NB4 (cell line): ENCODE data around the gene WASHC4.

ENCODE experiments used
- DNase-seq: peaks from one replicate; pipeline ENCODE4 v3.0.0; 2010; ENCODE audit warnings: low read depth
- H3K4me3 ChIP-seq: one replicate; pipeline ENCODE4 v1.5.1; 2011; ENCODE audit warnings: mild to moderate bottlenecking, low read depth, low read length, moderate library complexity
- CTCF ChIP-seq: IDR thresholded peaks from one replicate; pipeline ENCODE4 v1.5.1; 2012; ENCODE audit warnings: low read depth, low read length
- MAX ChIP-seq: IDR thresholded peaks from 2 replicates; pipeline ENCODE4 v1.6.1; 2011; ENCODE audit warnings: low read depth, low read length
- MYC ChIP-seq: IDR thresholded peaks from 2 replicates; pipeline ENCODE4 v1.6.1; 2011; ENCODE audit warnings: low read depth, low read length
- POLR2A ChIP-seq: IDR thresholded peaks from 2 replicates; pipeline ENCODE4 v1.6.1; 2011; ENCODE audit warnings: mild to moderate bottlenecking; ENCODE audit not compliant: insufficient read length; ENCODE audit errors: extremely low read depth

Gene WASHC4

GRCh38 chr12:105107494-105108371, at the start of gene WASHC4:
Gene WASHC4 (plus strand): TSS chr12:105107731. CDS start chr12:105107801, 70 bp downstream.
- peak within 1 kb of the TSS; percentile 84 for H3K4me3 ChIP-seq
- TF ChIP-seq CTCF, result no peak
- TF ChIP-seq POLR2A, result peak; percentile 97
- peak; percentile 98 for TF ChIP-seq MAX
- peak; percentile 77 for TF ChIP-seq MYC
- peak; percentile 98 for DNase-seq

- no peak for DNase-seq
- H3K4me3 ChIP-seq, result no peak overlapping the region
- TF ChIP-seq CTCF, result no peak
- no peak for TF ChIP-seq MYC
- TF ChIP-seq MAX, result no peak
- TF ChIP-seq POLR2A, result no peak
Measured at GRCh38 chr12:105060715-105061378, 46.7 kb upstream of the WASHC4 start.

- DNase-seq, result no peak
- H3K4me3 ChIP-seq, result no peak overlapping the region
- no peak for TF ChIP-seq POLR2A
- TF ChIP-seq MYC, result no peak
- no peak for TF ChIP-seq MAX
- TF ChIP-seq CTCF, result no peak
Measured at GRCh38 chr12:105064564-105065178, 42.9 kb upstream of the WASHC4 start.

GRCh38 chr12:105067511-105068031, 40.0 kb upstream of the WASHC4 start:
- no peak for DNase-seq
- no peak for TF ChIP-seq POLR2A
- TF ChIP-seq MYC, result no peak
- no peak overlapping the region for H3K4me3 ChIP-seq

- no peak overlapping the region for H3K4me3 ChIP-seq
- DNase-seq, result no peak
- TF ChIP-seq MYC, result no peak
- no peak for TF ChIP-seq CTCF
- TF ChIP-seq MAX, result no peak
- no peak for TF ChIP-seq POLR2A
Measured at GRCh38 chr12:105069936-105070702, 37.4 kb upstream of the WASHC4 start.
